Keratinocyte (primary cell): ENCODE measurements around the gene FAP.

ENCODE experiments used
- CTCF ChIP-seq, 3 experiments: IDR thresholded peaks in 1 of 3; conservative IDR thresholded peaks in 1 of 3; optimal IDR thresholded peaks in 1 of 3; 2 replicates in 2 of 3; 3 replicates in 1 of 3; pipeline versions ENCODE3 to v1.5.1; 2011; ENCODE audit warnings: low read length in 3 of 3, mild to moderate bottlenecking in 3 of 3, moderate library complexity in 2 of 3, control low read depth in 1 of 3, inconsistent platforms in 1 of 3; ENCODE audit not compliant: insufficient read depth in 2 of 3; ENCODE audit errors: extremely low read depth in 1 of 3
- EZH2 ChIP-seq: IDR thresholded peaks from one replicate; pipeline ENCODE4 v1.6.1; 2012; ENCODE audit warnings: inconsistent platforms, mild to moderate bottlenecking, low read length, moderate library complexity

- TF ChIP-seq CTCF (optimal IDR thresholded peaks at IDR 0.05 in 1 of 3, IDR thresholded peaks at IDR 0.05 in 1 of 3, conservative IDR thresholded peaks at IDR 0.05 in 1 of 3; ENCODE audit: extremely low read depth in 1 of 3, insufficient read depth in 2 of 3, low read length in 3 of 3): no peak
- TF ChIP-seq EZH2: no peak
These were observed 14.9 kb upstream of the FAP start for GRCh38 chr2:162258169-162258568.
